IMR-90 (cell line): Measurements from ENCODE around the gene DOCK10. TPM values are rescaled to one million over a fixed set of nuclear protein-coding genes. Genes with fewer than 3 reads are reported as not detected.

Source experiments
- ATAC-seq: fragments of 200-7000 bp; cut with Tn5 transposase; 2 replicates; pipeline ENCODE4 v1.9.1; 2020; ENCODE audit warnings: low read depth, mild to moderate bottlenecking, moderate library complexity
- BruUV-seq: library from RNA; stranded (reverse); fragments of 400-500 nt; replicated peaks from 2 replicates; lab custom pipeline; 2021; lab: Mats Ljungman, UMichigan
- CTCF ChIA-PET: fragments of 300-600 bp; formaldehyde crosslinking; extraction: SDS; loops from one replicate; lab custom pipeline; 2021; ENCODE audit warnings: antibody characterized with exemption; lab: Yijun Ruan, JAX
- POLR2A ChIA-PET: fragments of 300-600 bp; sonication (Branson Sonifier 250); formaldehyde crosslinking; loops from one replicate; lab custom pipeline; 2022; ENCODE audit warnings: antibody characterized with exemption; ENCODE audit not compliant: unreplicated experiment; lab: Charles Lee
- DNase-seq: peaks from one replicate; pipeline ENCODE4 v3.0.0; 2013
- H2AFZ ChIP-seq: replicated peaks from 2 replicates; pipeline ENCODE3; 2013; ENCODE audit warnings: low read length, mild to moderate bottlenecking; ENCODE audit not compliant: poor library complexity
- H2AK5ac ChIP-seq: 2 replicates; pipeline ENCODE4 v1.6.1; 2013; ENCODE audit warnings: low read depth, low read length, inconsistent platforms
- H2AK9ac ChIP-seq: replicated peaks from 2 replicates; pipeline ENCODE3; 2013; ENCODE audit warnings: mild to moderate bottlenecking, low read depth, low read length, moderate library complexity; ENCODE audit not compliant: poor library complexity
- H2BK120ac ChIP-seq: 2 replicates; pipeline ENCODE4 v1.6.1; 2013; ENCODE audit warnings: low read depth, low read length, inconsistent platforms
- H2BK15ac ChIP-seq: 3 replicates; pipeline ENCODE4 v1.6.1; 2013; ENCODE audit warnings: low read depth, low read length, inconsistent platforms
- H2BK20ac ChIP-seq: 2 replicates; pipeline ENCODE4 v1.6.1; 2013; ENCODE audit warnings: low read depth, mild to moderate bottlenecking, inconsistent platforms, low read length, moderate library complexity
- H2BK5ac ChIP-seq: 2 replicates; pipeline ENCODE4 v1.6.1; 2013; ENCODE audit warnings: mild to moderate bottlenecking, low read depth, low read length, inconsistent platforms; ENCODE audit not compliant: poor library complexity, severe bottlenecking
- H3K14ac ChIP-seq: replicated peaks from 2 replicates; pipeline ENCODE4 v1.6.1; 2013; ENCODE audit warnings: low read depth, low read length, inconsistent platforms
- H3K18ac ChIP-seq: 2 replicates; pipeline ENCODE4 v1.6.1; 2013; ENCODE audit warnings: low read depth, low read length, control low read depth
- H3K23ac ChIP-seq: 2 replicates; pipeline ENCODE4 v1.6.1; 2013; ENCODE audit warnings: low read depth, low read length, inconsistent platforms
- H3K27ac ChIP-seq: 2 replicates; pipeline ENCODE4 v1.5.1; 2013; ENCODE audit warnings: mild to moderate bottlenecking, control low read depth, low read length; ENCODE audit not compliant: insufficient read depth
- H3K27me3 ChIP-seq: 2 replicates; pipeline ENCODE4 v1.6.1; 2013; ENCODE audit warnings: low read length; ENCODE audit not compliant: control insufficient read depth, insufficient read depth
- H3K36me3 ChIP-seq: 2 replicates; pipeline ENCODE4 v1.6.1; 2013; ENCODE audit warnings: low read length, mixed read lengths; ENCODE audit not compliant: control insufficient read depth, insufficient read depth
- H3K4ac ChIP-seq: 2 replicates; pipeline ENCODE4 v1.6.1; 2013; ENCODE audit warnings: low read depth, low read length, inconsistent platforms
- H3K4me1 ChIP-seq: 2 replicates; pipeline ENCODE4 v1.6.1; 2013; ENCODE audit warnings: low read length, mixed read lengths; ENCODE audit not compliant: control insufficient read depth, insufficient read depth
- H3K4me2 ChIP-seq: 2 replicates; pipeline ENCODE4 v1.6.1; 2013; ENCODE audit warnings: low read depth, mild to moderate bottlenecking, control low read depth, low read length, moderate library complexity
- H3K4me3 ChIP-seq: 2 replicates; pipeline ENCODE4 v1.5.1; 2013; ENCODE audit warnings: low read depth, mild to moderate bottlenecking, control low read depth, low read length, moderate library complexity; ENCODE audit not compliant: insufficient read depth
- H3K56ac ChIP-seq: 2 replicates; pipeline ENCODE4 v1.6.1; 2013; ENCODE audit warnings: low read length, inconsistent platforms; ENCODE audit not compliant: insufficient read depth; ENCODE audit errors: extremely low read depth
- H3K79me1 ChIP-seq, 2 experiments: 2 replicates each; pipeline ENCODE4 v1.6.1; 2013; ENCODE audit warnings: low read length in 2 of 2, inconsistent platforms in 1 of 2, low read depth in 1 of 2
- H3K9ac ChIP-seq: 2 replicates; pipeline ENCODE4 v1.6.1; 2013; ENCODE audit warnings: low read depth, low read length, control low read depth
- H3K9me1 ChIP-seq: 2 replicates; pipeline ENCODE4 v1.6.1; 2013; ENCODE audit warnings: low read length, inconsistent platforms; ENCODE audit not compliant: insufficient read depth
- H3K9me3 ChIP-seq: 2 replicates; pipeline ENCODE4 v1.6.1; 2013; ENCODE audit warnings: low read length; ENCODE audit not compliant: control insufficient read depth, insufficient read depth
- H4K20me1 ChIP-seq: 2 replicates; pipeline ENCODE4 v1.6.1; 2013; ENCODE audit warnings: low read length, inconsistent platforms; ENCODE audit not compliant: insufficient read depth
- H4K5ac ChIP-seq: 2 replicates; pipeline ENCODE4 v1.6.1; 2013; ENCODE audit warnings: mild to moderate bottlenecking, low read depth, low read length, control low read depth
- H4K8ac ChIP-seq, 2 experiments: 2 replicates each; pipeline ENCODE4 v1.6.1; 2013; ENCODE audit warnings: low read depth in 2 of 2, low read length in 2 of 2, control low read depth in 1 of 2, inconsistent platforms in 1 of 2
- H4K91ac ChIP-seq: 2 replicates; pipeline ENCODE4 v1.6.1; 2013; ENCODE audit warnings: low read depth, low read length, inconsistent platforms; ENCODE audit not compliant: insufficient read depth
- BHLHE40 ChIP-seq: fragments of 150-350 bp; IDR thresholded peaks from 2 replicates; pipeline ENCODE4 v1.6.1; 2016; ENCODE audit warnings: mild to moderate bottlenecking, low read depth, low read length
- CEBPB ChIP-seq: IDR thresholded peaks from 2 replicates; pipeline ENCODE4 v1.6.1; 2012; ENCODE audit warnings: low read depth, low read length, improper control_type of control experiment
- CHD1 ChIP-seq: IDR thresholded peaks from 2 replicates; pipeline ENCODE4 v1.6.1; 2012; ENCODE audit warnings: low read depth, low read length, improper control_type of control experiment
- FOS ChIP-seq: fragments of 150-350 bp; IDR thresholded peaks from 2 replicates; pipeline ENCODE4 v1.6.1; 2016; ENCODE audit warnings: low read depth, low read length
- MAFK ChIP-seq: IDR thresholded peaks from 2 replicates; pipeline ENCODE4 v1.6.1; 2012; ENCODE audit warnings: low read depth, low read length, improper control_type of control experiment
- MAZ ChIP-seq: IDR thresholded peaks from 2 replicates; pipeline ENCODE4 v1.6.1; 2012; ENCODE audit warnings: low read depth, mild to moderate bottlenecking, low read length, improper control_type of control experiment, moderate library complexity, borderline replicate concordance
- MXI1 ChIP-seq: IDR thresholded peaks from 2 replicates; pipeline ENCODE4 v1.6.1; 2012; ENCODE audit warnings: low read depth, mild to moderate bottlenecking, low read length, moderate library complexity, borderline replicate concordance
- NFE2L2 ChIP-seq: fragments of 150-350 bp; IDR thresholded peaks from 2 replicates; pipeline ENCODE4 v1.6.1; 2016; ENCODE audit warnings: low read depth, mild to moderate bottlenecking, low read length
- POLR2A ChIP-seq: IDR thresholded peaks from 2 replicates; pipeline ENCODE4 v1.6.1; 2012; ENCODE audit warnings: mild to moderate bottlenecking, low read depth, low read length
- RAD21 ChIP-seq: IDR thresholded peaks from 2 replicates; pipeline ENCODE4 v1.6.1; 2012; ENCODE audit warnings: low read length, improper control_type of control experiment
- RCOR1 ChIP-seq: IDR thresholded peaks from 2 replicates; pipeline ENCODE4 v1.6.1; 2012; ENCODE audit warnings: mild to moderate bottlenecking, low read length, improper control_type of control experiment; ENCODE audit not compliant: insufficient replicate concordance
- RFX5 ChIP-seq: IDR thresholded peaks from 2 replicates; pipeline ENCODE4 v1.8.0; 2012; ENCODE audit warnings: low read depth, mild to moderate bottlenecking, low read length, moderate library complexity
- SMC3 ChIP-seq: fragments of 150-350 bp; IDR thresholded peaks from 2 replicates; pipeline ENCODE4 v1.6.1; 2016; ENCODE audit warnings: low read depth, mild to moderate bottlenecking, antibody characterized with exemption, low read length, moderate library complexity
- dilution Hi-C: fragments of 300-500 bp; cut with HindIII; formaldehyde crosslinking; loops from one replicate; pipeline ENCODE4 v1.14.3; 2018; ENCODE audit warnings: low sequenced_read_pairs; ENCODE audit not compliant: unreplicated experiment
- in situ Hi-C: fragments of 300-500 bp; cut with MboI; formaldehyde crosslinking; loops from 3 replicates; pipeline ENCODE4 v1.14.3; 2019; ENCODE audit warnings: low sequenced_read_pairs, inconsistent platforms, mixed read lengths
- intact Hi-C: fragments of 100-400 bp; cut with micrococcal nuclease; formaldehyde crosslinking; loops from 2 replicates; pipeline ENCODE4 v1.10.0; 2022
- polyA plus RNA-seq, 3 experiments: library from polyadenylated mRNA; depleted of rRNA; stranded (reverse); fragments of >200 nt; gene quantifications; 2 replicates each; pipeline ENCODE4 v1.2.3, GENCODE V29; 2012; ENCODE audit warnings: low replicate concordance in 1 of 3
- total RNA-seq: library from RNA; depleted of rRNA; stranded (reverse); fragments of >200 nt; gene quantifications from 2 replicates; pipeline ENCODE4 v1.2.3, GENCODE V29; 2012
- TF ChIP-seq, protein P1 (sequence below): fragments of 150-350 bp; IDR thresholded peaks from 2 replicates; pipeline ENCODE4 v1.6.1; 2017; ENCODE audit warnings: mild to moderate bottlenecking, antibody characterized with exemption, low read length, low read depth
- TF ChIP-seq, protein P2 (sequence below): conservative IDR thresholded peaks from 2 replicates; pipeline ENCODE4 v1.5.1; 2012; ENCODE audit warnings: mild to moderate bottlenecking, low read depth, low read length, improper control_type of control experiment
- TF ChIP-seq, protein P3 (sequence below): fragments of 150-350 bp; IDR thresholded peaks from 2 replicates; pipeline ENCODE4 v1.6.1; 2016; ENCODE audit warnings: low read depth, mild to moderate bottlenecking, low read length, moderate library complexity, borderline replicate concordance

Gene DOCK10
- total and polyA plus RNA-seq, 2 of the 4 experiments (the other 2 are of a cell fraction): 58.6 to 75.3 TPM

DNA sequence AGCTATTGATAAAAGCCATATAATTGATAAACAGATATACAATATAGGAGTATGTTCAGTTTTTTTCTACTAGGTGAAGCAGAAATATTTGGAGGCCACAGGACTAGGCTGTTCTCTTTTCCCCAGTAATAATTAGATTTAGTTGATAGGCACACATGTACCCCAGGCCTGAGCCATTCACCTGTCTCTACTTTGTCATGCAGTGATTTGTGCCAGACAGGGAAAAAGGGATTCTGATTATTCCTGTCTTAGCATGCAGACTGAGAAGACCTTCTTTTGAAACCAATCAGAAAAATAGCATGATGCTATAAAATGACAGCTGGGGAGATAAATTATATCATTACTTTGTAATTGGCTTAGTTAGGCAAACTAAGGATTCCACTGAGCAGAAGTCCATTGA lies 94.3 kb downstream of the DOCK10 start:
- H2AFZ ChIP-seq: no peak overlapping the region
- ATAC-seq: no peak
- no peak overlapping the region for H3K4me3 ChIP-seq
- in situ Hi-C loops: no loop called here
- no TSS peak for BruUV-seq
- H3K9me1 ChIP-seq: no peaks in the 10 kb centered on the region
- H2BK20ac ChIP-seq: peak overlapping the region; percentile 69; the same call in 1 of the 2 replicates
- H3K23ac ChIP-seq: no peak overlapping the region
- H3K27ac ChIP-seq: no peak overlapping the region
- no peak overlapping the region for H2AK9ac ChIP-seq
- H3K4me2 ChIP-seq: no peak overlapping the region
- no peak overlapping the region for H3K56ac ChIP-seq
- no peaks in the 10 kb centered on the region for H3K27me3 ChIP-seq
- H3K79me1 ChIP-seq: peaks cover 14 to 44% of the 10 kb centered on the region in 2 experiments
- H2BK5ac ChIP-seq: no peak overlapping the region
- 0 out of 2 replicates have a peak overlapping the region, but pooled peaks have one; percentile 11 for H4K91ac ChIP-seq
- no peaks in the 10 kb centered on the region for H3K36me3 ChIP-seq
- H3K18ac ChIP-seq: no peak overlapping the region
- peaks cover 4% of the 10 kb centered on the region for H3K4me1 ChIP-seq
- no peaks in the 10 kb centered on the region for H3K9me3 ChIP-seq
- ChIA-PET CTCF (interaction anchor here (0.5 to 0.7 kb wide), 2 partner anchors 54 to 1384 kb away, joined by 3 to 4 read pairs; no protein-coding TSS in a partner anchor), POLR2A (no interaction called here)
- no peak overlapping the region for H4K8ac ChIP-seq
- H3K14ac ChIP-seq: 0 out of 2 replicates have a peak overlapping the region, but pooled peaks have one; percentile 4
- peak overlapping the region; percentile 11; the same call in 1 of the 2 replicates for H3K4ac ChIP-seq
- peak overlapping the region; percentile 19; the same call in 1 of the 2 replicates for H2BK120ac ChIP-seq
- H4K5ac ChIP-seq: 0 out of 2 replicates have a peak overlapping the region, but pooled peaks have one; percentile 42
- H2AK5ac ChIP-seq: no peak overlapping the region
- TF ChIP-seq RAD21: no peak
- no peak for TF ChIP-seq RCOR1
- TF ChIP-seq POLR2A: no peak
- TF ChIP-seq, protein P1, sequence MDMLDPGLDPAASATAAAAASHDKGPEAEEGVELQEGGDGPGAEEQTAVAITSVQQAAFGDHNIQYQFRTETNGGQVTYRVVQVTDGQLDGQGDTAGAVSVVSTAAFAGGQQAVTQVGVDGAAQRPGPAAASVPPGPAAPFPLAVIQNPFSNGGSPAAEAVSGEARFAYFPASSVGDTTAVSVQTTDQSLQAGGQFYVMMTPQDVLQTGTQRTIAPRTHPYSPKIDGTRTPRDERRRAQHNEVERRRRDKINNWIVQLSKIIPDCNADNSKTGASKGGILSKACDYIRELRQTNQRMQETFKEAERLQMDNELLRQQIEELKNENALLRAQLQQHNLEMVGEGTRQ: no peak
- TF ChIP-seq NFE2L2: no peak
- no peak for TF ChIP-seq BHLHE40
- no peak for TF ChIP-seq MXI1
- no peak for TF ChIP-seq MAFK
- TF ChIP-seq, protein P2, sequence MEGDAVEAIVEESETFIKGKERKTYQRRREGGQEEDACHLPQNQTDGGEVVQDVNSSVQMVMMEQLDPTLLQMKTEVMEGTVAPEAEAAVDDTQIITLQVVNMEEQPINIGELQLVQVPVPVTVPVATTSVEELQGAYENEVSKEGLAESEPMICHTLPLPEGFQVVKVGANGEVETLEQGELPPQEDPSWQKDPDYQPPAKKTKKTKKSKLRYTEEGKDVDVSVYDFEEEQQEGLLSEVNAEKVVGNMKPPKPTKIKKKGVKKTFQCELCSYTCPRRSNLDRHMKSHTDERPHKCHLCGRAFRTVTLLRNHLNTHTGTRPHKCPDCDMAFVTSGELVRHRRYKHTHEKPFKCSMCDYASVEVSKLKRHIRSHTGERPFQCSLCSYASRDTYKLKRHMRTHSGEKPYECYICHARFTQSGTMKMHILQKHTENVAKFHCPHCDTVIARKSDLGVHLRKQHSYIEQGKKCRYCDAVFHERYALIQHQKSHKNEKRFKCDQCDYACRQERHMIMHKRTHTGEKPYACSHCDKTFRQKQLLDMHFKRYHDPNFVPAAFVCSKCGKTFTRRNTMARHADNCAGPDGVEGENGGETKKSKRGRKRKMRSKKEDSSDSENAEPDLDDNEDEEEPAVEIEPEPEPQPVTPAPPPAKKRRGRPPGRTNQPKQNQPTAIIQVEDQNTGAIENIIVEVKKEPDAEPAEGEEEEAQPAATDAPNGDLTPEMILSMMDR: no peak
- TF ChIP-seq CEBPB: no peak
- no peak for TF ChIP-seq MAZ
- no peak for TF ChIP-seq CHD1
- no peak for TF ChIP-seq RFX5
- no peak for TF ChIP-seq SMC3
- TF ChIP-seq FOS: no peak
- TF ChIP-seq, protein P3, sequence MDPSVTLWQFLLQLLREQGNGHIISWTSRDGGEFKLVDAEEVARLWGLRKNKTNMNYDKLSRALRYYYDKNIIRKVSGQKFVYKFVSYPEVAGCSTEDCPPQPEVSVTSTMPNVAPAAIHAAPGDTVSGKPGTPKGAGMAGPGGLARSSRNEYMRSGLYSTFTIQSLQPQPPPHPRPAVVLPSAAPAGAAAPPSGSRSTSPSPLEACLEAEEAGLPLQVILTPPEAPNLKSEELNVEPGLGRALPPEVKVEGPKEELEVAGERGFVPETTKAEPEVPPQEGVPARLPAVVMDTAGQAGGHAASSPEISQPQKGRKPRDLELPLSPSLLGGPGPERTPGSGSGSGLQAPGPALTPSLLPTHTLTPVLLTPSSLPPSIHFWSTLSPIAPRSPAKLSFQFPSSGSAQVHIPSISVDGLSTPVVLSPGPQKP: no peak
- no peak overlapping the region for H3K9ac ChIP-seq
- DNase-seq: no peak
- intact Hi-C loops: no loop called here
- H4K20me1 ChIP-seq: no peaks in the 10 kb centered on the region
- no peak overlapping the region for H2BK15ac ChIP-seq
- dilution Hi-C loops: no loop called here
